NCI-H128 (cell line): ENCODE data around the gene MYH16.
"Not testable (repeated sequence)": the region's sequence is repeated elsewhere in the genome, so short reads cannot be mapped to it uniquely, and the experiment has no call there.

Experiments used
- DNase-seq: peaks from one replicate; lab custom pipeline; 2025; ENCODE audit not compliant: unreplicated experiment; lab: John Stamatoyannopoulos, UW

MYH16 gene

DNA sequence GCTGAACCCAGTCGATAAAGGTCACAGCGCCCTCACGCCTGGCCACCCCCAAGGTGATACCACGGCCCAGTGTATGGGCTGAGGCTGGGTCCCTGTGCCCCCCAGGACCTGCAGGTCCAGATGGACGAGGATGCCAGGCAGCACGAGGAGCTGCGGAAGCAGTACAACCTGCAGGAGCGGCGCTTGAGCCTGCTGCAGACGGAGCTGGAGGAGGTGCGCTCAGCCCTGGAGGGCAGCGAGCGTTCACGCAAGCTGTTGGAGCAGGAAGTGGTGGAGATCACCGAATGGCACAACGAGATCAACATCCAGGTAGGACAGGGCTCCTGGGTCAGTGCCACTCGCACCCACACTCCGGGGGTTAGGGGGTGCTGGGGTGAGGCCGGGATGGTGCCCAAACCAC, 28.9 kb downstream of the MYH16 start:
- DNase-seq = no peak

- DNase-seq = no peak
These were observed 33.0 kb downstream of the MYH16 start for GRCh38 chr7:99305473-99306260.

GRCh38 chr7:99308461-99309074, 35.9 kb downstream of the MYH16 start:
- no peak for DNase-seq

GRCh38 chr7:99309111-99309510, 36.5 kb downstream of the MYH16 start:
- DNase-seq = no peak

DNA sequence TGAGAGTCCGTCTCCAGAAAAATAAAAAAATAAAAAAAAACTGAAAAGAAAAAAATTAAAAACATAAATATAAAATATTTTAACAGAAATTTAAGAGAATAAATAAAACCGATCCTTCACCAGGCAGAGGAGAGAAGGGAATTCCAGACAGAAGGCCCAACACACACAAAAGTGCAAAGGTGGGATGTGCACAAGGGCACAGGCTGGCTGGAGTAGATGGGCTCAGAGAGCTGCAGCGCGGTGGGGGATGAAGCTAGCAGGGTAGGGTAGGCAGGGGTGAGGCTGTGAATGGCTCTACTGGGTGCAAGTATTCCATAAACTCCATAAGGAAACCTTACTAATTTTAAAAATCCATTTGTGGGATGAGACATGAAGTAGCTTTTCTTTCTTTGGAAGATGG, 37.4 kb downstream of the MYH16 start:
- DNase-seq = no peak

DNA sequence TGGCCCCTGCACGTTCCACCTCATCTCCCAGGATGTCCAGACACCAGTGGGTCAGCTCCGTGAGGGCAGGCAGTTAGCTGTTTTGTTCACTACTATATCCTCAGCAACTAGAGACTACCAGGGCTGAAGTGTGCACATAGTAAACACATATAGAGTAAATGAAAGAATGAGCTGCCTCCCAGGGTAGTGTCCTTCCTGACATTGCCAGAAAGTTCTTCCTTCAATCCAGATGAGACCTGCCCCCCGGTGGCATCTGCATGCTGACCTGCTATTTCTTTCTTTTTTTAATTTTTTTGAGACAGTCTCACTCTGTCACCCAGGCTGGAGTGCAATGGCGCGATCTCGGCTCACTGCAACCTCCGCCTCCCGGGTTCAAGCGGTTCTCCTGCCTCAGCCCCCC, 39.1 kb downstream of the MYH16 start:
- DNase-seq = no peak

DNA sequence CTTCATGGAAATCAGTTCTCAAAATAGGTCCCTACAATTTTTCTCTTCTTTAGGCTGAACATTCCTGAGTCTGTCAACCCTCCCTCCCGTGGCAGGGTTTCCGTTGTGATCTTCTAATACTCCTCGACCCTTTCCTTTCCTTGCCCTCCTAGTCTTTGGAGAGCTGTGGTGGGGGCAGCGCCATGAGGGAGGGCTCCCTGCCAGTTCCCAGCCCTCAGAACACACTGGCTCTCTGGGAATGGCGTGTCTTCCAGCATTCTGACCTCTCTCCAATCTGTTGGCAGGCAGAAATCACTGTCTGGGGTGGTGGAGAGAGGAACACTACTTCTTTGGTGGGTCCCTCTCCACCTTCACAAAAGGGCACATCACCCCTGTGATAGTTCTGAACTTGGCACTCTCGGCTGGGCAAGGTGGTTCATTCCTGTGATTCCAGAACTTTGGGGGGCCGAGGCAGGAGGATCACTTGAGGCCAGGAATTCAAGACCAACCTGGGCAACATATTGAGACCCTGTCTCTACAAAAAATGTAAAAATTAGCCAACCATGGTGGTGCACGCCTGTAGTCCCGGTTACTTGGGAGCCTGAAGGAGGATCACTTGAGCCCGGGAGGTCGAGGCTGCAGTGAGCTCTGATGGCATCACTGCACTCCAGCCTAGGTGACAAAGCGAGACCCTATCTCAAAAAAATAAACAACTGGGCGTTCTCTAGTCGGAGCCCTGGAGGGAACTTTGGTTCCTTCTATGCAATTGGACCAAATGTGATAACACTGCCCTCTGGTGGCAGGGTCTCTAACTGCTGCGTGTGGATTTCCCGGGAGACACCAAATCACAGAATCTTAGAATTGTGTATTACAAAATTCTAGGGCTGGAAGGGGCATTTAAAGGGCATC, 39.9 kb downstream of the MYH16 start:
- peak; percentile 13 for DNase-seq

DNA sequence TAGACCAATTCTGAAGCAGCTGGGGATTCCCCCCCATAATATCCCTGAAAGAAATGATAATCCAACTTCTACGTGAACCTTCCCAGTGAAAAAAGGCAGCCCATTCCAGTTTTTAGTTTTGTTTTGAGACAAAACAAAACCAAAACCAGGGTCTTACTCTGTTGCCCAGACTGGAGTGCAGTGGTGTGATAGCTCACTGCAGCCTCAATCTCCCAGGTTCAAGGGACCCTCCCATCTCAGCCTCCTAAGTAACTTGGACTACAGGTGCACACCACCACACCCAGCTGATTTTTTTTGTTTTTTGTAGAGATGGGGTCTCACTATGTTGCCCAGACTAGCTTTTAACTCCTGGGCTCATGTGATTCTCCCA, 40.5 kb downstream of the MYH16 start:
- DNase-seq = no peak

DNA sequence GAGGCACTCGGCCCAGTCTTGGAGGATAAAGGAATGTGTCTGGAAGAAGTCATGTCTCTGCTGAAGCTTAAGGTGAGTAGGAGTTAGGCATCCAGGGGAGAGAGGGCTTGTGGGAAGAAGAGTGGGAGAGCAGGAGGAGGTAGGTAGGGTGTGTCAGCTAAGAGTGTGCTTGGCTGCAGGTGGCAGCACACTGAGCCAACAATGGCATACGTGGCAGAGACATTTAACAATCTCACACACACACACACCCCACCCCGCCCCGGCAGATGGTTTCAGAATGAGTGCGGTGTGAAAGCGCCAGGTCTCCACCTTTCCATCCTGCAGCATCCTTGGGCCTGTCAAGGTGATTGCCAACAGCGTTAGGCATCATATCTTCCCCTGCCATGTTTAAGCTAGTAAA, 41.9 kb downstream of the MYH16 start:
- no peak for DNase-seq

GRCh38 chr7:99320371-99320770, 47.7 kb downstream of the MYH16 start:
- no peak for DNase-seq

DNA sequence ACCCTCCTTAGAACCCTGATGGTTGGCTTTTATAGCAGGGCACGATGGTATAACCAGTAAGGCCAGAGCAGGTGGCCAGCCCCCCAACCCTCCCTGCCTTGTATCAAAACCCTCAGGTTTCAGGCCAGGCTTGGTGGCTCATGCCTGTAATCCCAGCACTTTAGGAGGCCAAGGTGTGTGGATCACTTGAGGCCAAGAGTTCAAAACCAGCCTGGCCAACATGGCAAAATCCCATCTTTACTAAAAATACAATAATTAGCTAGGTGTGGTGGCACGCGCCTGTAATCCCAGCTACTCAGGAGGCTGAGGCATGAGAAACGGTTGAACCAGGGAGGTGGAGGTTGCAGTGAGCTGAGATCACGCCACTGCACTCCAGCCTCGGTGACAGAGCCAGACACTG, 50.0 kb downstream of the MYH16 start:
- DNase-seq = not testable (repeated sequence)

DNA sequence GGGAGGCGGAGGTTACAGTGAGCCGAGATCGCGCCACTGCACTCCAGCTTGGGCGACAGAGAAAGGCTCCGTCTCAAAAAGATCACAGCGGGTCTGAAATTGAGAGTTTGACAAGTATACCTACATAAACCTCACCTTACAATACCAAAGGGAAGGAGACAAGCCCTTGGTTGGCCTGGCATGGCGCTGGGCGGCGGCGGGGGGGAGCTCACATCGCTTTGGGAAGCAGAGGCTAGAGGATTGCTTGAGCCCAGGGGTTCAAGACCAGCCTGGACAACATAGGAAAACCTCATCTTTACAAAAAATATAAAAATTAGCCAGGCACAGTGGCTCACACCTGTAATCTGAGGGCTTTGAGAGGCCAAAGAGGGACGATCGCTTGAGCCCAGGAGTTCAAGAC, 51.9 kb downstream of the MYH16 start:
- DNase-seq = no peak

DNA sequence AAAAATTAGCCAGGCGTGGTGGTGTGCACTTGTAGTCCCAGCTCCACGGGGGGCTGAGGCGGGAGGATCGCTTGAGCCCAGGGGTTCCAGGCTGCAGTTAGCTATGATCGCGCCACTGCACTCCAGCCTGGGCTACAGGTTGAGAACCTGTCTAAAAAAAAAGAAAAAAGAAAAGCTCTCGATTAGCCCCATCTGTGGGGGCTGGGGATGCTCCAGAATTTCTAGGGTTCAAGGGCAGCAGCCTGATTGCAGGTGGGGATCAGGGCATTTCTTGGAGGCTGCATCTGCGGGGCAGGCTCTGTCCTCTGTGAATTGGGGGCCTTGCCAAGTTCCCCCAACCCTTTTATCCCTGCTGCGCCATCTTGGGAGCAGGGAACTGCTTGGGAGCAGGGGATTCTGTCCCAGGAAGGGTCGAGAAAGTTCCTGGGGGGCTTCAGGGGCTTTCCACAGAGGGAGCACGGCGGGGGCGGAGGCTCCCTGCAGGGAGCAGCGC, 52.4 kb downstream of the MYH16 start:
- DNase-seq = no peak

- DNase-seq = peak; percentile 82
These were observed 53.2 kb downstream of the MYH16 start, which contains the start of gene ARPC1A for GRCh38 chr7:99325592-99326407. ARPC1A (plus strand) TSS chr7:99325898; CDS start chr7:99333354, 7,456 bp downstream.

DNA sequence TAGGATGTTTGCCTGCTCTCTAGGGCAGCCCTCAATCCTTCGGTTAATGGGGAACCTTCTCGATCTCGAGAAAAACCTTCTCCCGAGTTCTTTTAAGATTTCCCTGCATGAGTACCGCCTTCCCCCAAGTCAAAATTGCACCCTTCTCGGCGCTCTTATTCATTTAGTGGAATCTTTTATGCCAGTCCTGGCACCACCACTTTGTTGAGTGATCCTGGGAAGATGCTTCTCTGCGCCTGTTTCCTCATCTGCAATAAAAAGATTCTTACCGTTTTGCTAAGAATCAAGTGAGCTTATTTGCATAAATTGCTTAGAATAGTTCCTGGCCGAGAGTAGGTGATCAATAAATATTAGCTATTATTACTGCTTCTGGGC, 53.8 kb downstream of the MYH16 start:
- DNase-seq = no peak

DNA sequence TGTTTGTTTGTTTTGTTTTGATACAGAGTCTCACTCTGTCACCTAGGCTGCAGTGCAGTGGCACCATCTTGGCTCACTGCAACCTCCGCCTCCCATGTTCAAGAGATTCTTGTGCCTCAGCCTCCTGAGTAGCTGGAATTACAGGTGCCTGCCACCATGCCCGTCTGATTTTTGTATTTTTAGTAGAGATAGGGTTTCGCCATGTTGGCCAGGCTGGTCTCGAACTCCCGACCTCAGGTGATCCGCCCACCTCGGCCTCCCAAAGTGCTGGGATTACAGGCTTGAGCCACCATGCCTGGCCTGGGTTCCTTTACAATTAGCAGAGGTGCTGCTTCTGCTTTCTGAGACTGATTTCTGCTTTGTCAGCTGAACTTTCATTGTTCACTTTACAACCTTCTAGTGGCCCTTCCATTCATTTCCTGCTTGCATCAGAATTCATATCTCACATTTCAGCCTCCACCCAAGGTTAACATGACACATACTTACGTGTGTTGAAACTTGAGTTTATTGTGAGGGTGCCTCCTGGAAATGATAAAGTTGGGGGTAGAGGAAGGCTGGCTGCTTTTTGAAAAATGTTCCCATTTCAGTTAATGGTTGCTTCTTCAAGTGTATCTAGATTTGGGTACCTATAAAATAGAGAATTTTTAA, 57.8 kb downstream of the MYH16 start:
- not testable (repeated sequence) for DNase-seq

DNA sequence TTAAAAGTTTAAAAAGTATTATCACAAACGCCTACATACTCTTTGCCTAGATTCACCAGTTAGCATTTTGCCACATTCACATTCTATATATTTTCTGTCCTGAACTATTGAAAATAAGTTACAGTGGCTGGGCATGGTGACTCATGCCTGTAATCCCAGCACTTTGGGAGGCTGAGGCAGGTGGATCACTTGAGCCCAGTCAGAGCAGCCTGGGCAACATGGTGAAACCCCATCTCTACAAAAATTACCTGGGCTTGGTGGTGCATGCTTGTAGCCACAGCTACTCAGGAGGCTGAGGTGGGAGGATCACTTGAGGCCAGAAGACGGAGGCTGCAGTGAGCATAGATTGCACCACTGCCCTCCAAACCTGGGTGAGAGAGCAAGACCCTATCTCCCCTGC, 58.4 kb downstream of the MYH16 start:
- DNase-seq = no peak

DNA sequence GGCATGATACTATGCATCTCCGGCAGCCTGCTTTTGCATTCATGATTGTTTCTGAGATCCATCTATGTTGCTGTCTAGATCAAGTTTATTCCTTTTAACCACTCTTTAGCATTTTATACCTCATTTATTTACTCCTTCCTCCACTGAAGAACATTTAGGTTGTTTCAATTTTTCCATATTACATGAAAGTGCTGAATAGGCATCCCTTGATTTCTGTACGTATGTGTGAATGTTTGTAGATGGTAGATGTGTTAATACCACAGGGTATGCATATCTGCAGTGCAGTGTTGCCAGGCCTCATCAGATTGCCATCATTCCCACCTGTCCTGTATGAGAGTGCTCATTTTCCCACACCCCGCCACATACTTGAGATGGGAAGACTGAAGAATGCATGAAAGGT, 67.0 kb downstream of the MYH16 start:
- DNase-seq = no peak

DNA sequence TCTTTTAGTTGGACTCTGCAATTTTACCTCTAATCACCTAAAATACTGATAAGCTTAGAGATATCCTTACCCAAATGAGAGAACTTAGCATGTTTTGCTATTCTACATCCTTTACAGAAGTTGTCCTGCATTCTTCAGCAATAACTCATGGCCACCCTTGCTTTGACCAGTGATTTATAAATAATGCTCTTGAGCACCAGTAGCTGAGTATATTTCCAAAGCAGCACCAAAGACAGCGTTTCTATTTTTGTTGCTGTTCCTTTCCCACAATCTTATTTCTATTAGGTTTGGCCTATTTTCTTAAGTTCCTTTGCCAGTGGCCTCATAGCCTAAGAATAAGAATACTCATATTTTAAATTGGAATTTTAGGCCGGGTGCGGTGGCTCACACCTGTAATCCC, 68.0 kb downstream of the MYH16 start:
- no peak for DNase-seq

GRCh38 chr7:99344061-99344647, 71.5 kb downstream of the MYH16 start:
- DNase-seq = no peak
